ENCODE results near the gene RBM10.

The RBM10 gene

GRCh38 chrX:47170861-47171692 lies 26.1 kb downstream of the RBM10 start:
- Histone ChIP-seq H3K27me3 (ENCODE audit: insufficient read depth, low read length) (no peaks in the 10 kb centered on the region), H3K4me1 (ENCODE audit: insufficient read depth, low read length) (no peaks in the 10 kb centered on the region), H3K9me3 (ENCODE audit: insufficient read depth, low read depth, low read length) (no peaks in the 10 kb centered on the region), H3K4me3 (ENCODE audit: low read length) (no peak overlapping the region), H3K9ac (ENCODE audit: low read depth, low read length) (no peak overlapping the region), H3K36me3 (ENCODE audit: insufficient read depth, low read length) (peaks cover 51% of the 10 kb centered on the region), H3K27ac (ENCODE audit: low read depth, low read length) (no peak overlapping the region)
- WGBS = 93% methylated on average over 32 of the region's 34 CpGs

- Histone ChIP-seq H3K36me3 (ENCODE audit: insufficient read depth, low read length) (peaks cover 61% of the 10 kb centered on the region), H3K4me3 (ENCODE audit: low read length) (no peak overlapping the region), H3K9me3 (ENCODE audit: insufficient read depth, low read depth, low read length) (no peaks in the 10 kb centered on the region), H3K27ac (ENCODE audit: low read depth, low read length) (no peak overlapping the region), H3K4me1 (ENCODE audit: insufficient read depth, low read length) (no peaks in the 10 kb centered on the region), H3K27me3 (ENCODE audit: insufficient read depth, low read length) (no peaks in the 10 kb centered on the region), H3K9ac (ENCODE audit: low read depth, low read length) (no peak overlapping the region)
- 98% methylated on average over 2 of the region's 2 CpGs for WGBS
These were observed 27.0 kb downstream of the RBM10 start for GRCh38 chrX:47171996-47172395.

- Histone ChIP-seq H3K4me1 (ENCODE audit: insufficient read depth, low read length) (no peaks in the 10 kb centered on the region), H3K36me3 (ENCODE audit: insufficient read depth, low read length) (peaks cover 66% of the 10 kb centered on the region), H3K4me3 (ENCODE audit: low read length) (no peak overlapping the region), H3K9me3 (ENCODE audit: insufficient read depth, low read depth, low read length) (no peaks in the 10 kb centered on the region), H3K9ac (ENCODE audit: low read depth, low read length) (no peak overlapping the region), H3K27ac (ENCODE audit: low read depth, low read length) (no peak overlapping the region), H3K27me3 (ENCODE audit: insufficient read depth, low read length) (no peaks in the 10 kb centered on the region)
- 92% methylated on average over 7 of the region's 7 CpGs for WGBS
These were observed 27.5 kb downstream of the RBM10 start for GRCh38 chrX:47172549-47172948.

- H3K27me3 ChIP-seq (ENCODE audit: insufficient read depth, low read length) = no peaks in the 10 kb centered on the region
- no peaks in the 10 kb centered on the region for H3K4me1 ChIP-seq (ENCODE audit: insufficient read depth, low read length)
- H3K36me3 ChIP-seq (ENCODE audit: insufficient read depth, low read length) = peaks cover 71% of the 10 kb centered on the region
- H3K4me3 ChIP-seq (ENCODE audit: low read length) = no peak overlapping the region
- 94% methylated on average over 17 of the region's 18 CpGs for WGBS
- no peak overlapping the region for H3K9ac ChIP-seq (ENCODE audit: low read depth, low read length)
- H3K27ac ChIP-seq (ENCODE audit: low read depth, low read length) = no peak overlapping the region
- no peaks in the 10 kb centered on the region for H3K9me3 ChIP-seq (ENCODE audit: insufficient read depth, low read depth, low read length)
These were observed 28.2 kb downstream of the RBM10 start for GRCh38 chrX:47172971-47173792.

GRCh38 chrX:47174376-47174775 lies 29.4 kb downstream of the RBM10 start:
- no peak overlapping the region for H3K9ac ChIP-seq (ENCODE audit: low read depth, low read length)
- no peaks in the 10 kb centered on the region for H3K9me3 ChIP-seq (ENCODE audit: insufficient read depth, low read depth, low read length)
- H3K36me3 ChIP-seq (ENCODE audit: insufficient read depth, low read length) = peaks cover 74% of the 10 kb centered on the region
- no peaks in the 10 kb centered on the region for H3K4me1 ChIP-seq (ENCODE audit: insufficient read depth, low read length)
- no peak overlapping the region for H3K27ac ChIP-seq (ENCODE audit: low read depth, low read length)
- no peak overlapping the region for H3K4me3 ChIP-seq (ENCODE audit: low read length)
- no peaks in the 10 kb centered on the region for H3K27me3 ChIP-seq (ENCODE audit: insufficient read depth, low read length)
- WGBS = 94% methylated on average over 12 of the region's 12 CpGs

GRCh38 chrX:47174846-47175587 lies 30.0 kb downstream of the RBM10 start:
- Histone ChIP-seq H3K4me1 (ENCODE audit: insufficient read depth, low read length) (no peaks in the 10 kb centered on the region), H3K9ac (ENCODE audit: low read depth, low read length) (no peak overlapping the region), H3K36me3 (ENCODE audit: insufficient read depth, low read length) (peaks cover 73% of the 10 kb centered on the region), H3K27me3 (ENCODE audit: insufficient read depth, low read length) (no peaks in the 10 kb centered on the region), H3K27ac (ENCODE audit: low read depth, low read length) (no peak overlapping the region), H3K9me3 (ENCODE audit: insufficient read depth, low read depth, low read length) (no peaks in the 10 kb centered on the region), H3K4me3 (ENCODE audit: low read length) (no peak overlapping the region)
- WGBS = 95% methylated on average over 23 of the region's 23 CpGs

- no peak overlapping the region for H3K9ac ChIP-seq (ENCODE audit: low read depth, low read length)
- no peak overlapping the region for H3K27ac ChIP-seq (ENCODE audit: low read depth, low read length)
- WGBS = 93% methylated on average over 12 of the region's 12 CpGs
- H3K9me3 ChIP-seq (ENCODE audit: insufficient read depth, low read depth, low read length) = no peaks in the 10 kb centered on the region
- H3K36me3 ChIP-seq (ENCODE audit: insufficient read depth, low read length) = peaks cover 73% of the 10 kb centered on the region
- H3K4me1 ChIP-seq (ENCODE audit: insufficient read depth, low read length) = no peaks in the 10 kb centered on the region
- no peaks in the 10 kb centered on the region for H3K27me3 ChIP-seq (ENCODE audit: insufficient read depth, low read length)
- no peak overlapping the region for H3K4me3 ChIP-seq (ENCODE audit: low read length)
These were observed 30.6 kb downstream of the RBM10 start for GRCh38 chrX:47175588-47175980.

GRCh38 chrX:47176101-47176740 lies 31.2 kb downstream of the RBM10 start:
- 93% methylated on average over 22 of the region's 23 CpGs for WGBS
- Histone ChIP-seq H3K27ac (ENCODE audit: low read depth, low read length) (no peak overlapping the region), H3K36me3 (ENCODE audit: insufficient read depth, low read length) (peaks cover 74% of the 10 kb centered on the region), H3K9ac (ENCODE audit: low read depth, low read length) (no peak overlapping the region), H3K27me3 (ENCODE audit: insufficient read depth, low read length) (no peaks in the 10 kb centered on the region), H3K4me1 (ENCODE audit: insufficient read depth, low read length) (no peaks in the 10 kb centered on the region), H3K9me3 (ENCODE audit: insufficient read depth, low read depth, low read length) (no peaks in the 10 kb centered on the region), H3K4me3 (ENCODE audit: low read length) (no peak overlapping the region)

GRCh38 chrX:47177079-47177478 lies 32.1 kb downstream of the RBM10 start:
- H3K9me3 ChIP-seq (ENCODE audit: insufficient read depth, low read depth, low read length) = no peaks in the 10 kb centered on the region
- no peaks in the 10 kb centered on the region for H3K27me3 ChIP-seq (ENCODE audit: insufficient read depth, low read length)
- H3K4me3 ChIP-seq (ENCODE audit: low read length) = no peak overlapping the region
- H3K36me3 ChIP-seq (ENCODE audit: insufficient read depth, low read length) = peaks cover 75% of the 10 kb centered on the region
- WGBS = 48% methylated on average over 2 of the region's 2 CpGs
- H3K4me1 ChIP-seq (ENCODE audit: insufficient read depth, low read length) = no peaks in the 10 kb centered on the region
- no peak overlapping the region for H3K9ac ChIP-seq (ENCODE audit: low read depth, low read length)
- no peak overlapping the region for H3K27ac ChIP-seq (ENCODE audit: low read depth, low read length)

- H3K4me3 ChIP-seq (ENCODE audit: low read length) = no peak overlapping the region
- WGBS = 92% methylated on average over 5 of the region's 5 CpGs
- H3K27me3 ChIP-seq (ENCODE audit: insufficient read depth, low read length) = no peaks in the 10 kb centered on the region
- no peak overlapping the region for H3K27ac ChIP-seq (ENCODE audit: low read depth, low read length)
- H3K9ac ChIP-seq (ENCODE audit: low read depth, low read length) = no peak overlapping the region
- H3K9me3 ChIP-seq (ENCODE audit: insufficient read depth, low read depth, low read length) = no peaks in the 10 kb centered on the region
- peaks cover 74% of the 10 kb centered on the region for H3K36me3 ChIP-seq (ENCODE audit: insufficient read depth, low read length)
- H3K4me1 ChIP-seq (ENCODE audit: insufficient read depth, low read length) = no peaks in the 10 kb centered on the region
These were observed 33.3 kb downstream of the RBM10 start for GRCh38 chrX:47178337-47178736.
